GM12878 (cell line): ENCODE results near the gene DIP2B. TPM values are rescaled to one million over a fixed set of nuclear protein-coding genes. Genes with fewer than 3 reads are reported as not detected.

Experiments used
- ATAC-seq: fragments of 200-7000 bp; cut with Tn5 transposase; 3 replicates; pipeline ENCODE4 v1.9.1; 2020; ENCODE audit warnings: mild to moderate bottlenecking, moderate library complexity
- BruUV-seq: library from RNA; stranded (reverse); fragments of 400-500 nt; replicated peaks from 2 replicates; lab custom pipeline; 2021; lab: Mats Ljungman, UMichigan
- CTCF ChIA-PET: fragments of 300-600 bp; sonication (Branson Sonifier 250); formaldehyde crosslinking; extraction: SDS; loops from one replicate; lab custom pipeline; 2021; ENCODE audit warnings: inconsistent platforms; lab: Yijun Ruan, JAX
- POLR2A ChIA-PET: fragments of 350-600 bp; formaldehyde crosslinking; extraction: SDS; loops from one replicate; lab custom pipeline; 2021; ENCODE audit warnings: inconsistent platforms; lab: Charles Lee
- RAD21 ChIA-PET: fragments of 300-600 bp; sonication (Branson Sonifier 250); formaldehyde crosslinking; loops from one replicate; lab custom pipeline; 2023; ENCODE audit warnings: antibody characterized with exemption; ENCODE audit not compliant: unreplicated experiment; lab: Charles Lee
- SMC1A ChIA-PET: fragments of 300-600 bp; sonication (Branson Sonifier 250); formaldehyde crosslinking; loops from one replicate; lab custom pipeline; 2023; ENCODE audit not compliant: unreplicated experiment, uncharacterized antibody; lab: Charles Lee
- DNase-seq: peaks from one replicate; pipeline ENCODE4 v3.0.0-alpha.2; 2011; ENCODE audit warnings: low read depth, low spot score
- FAIRE-seq: peaks from 3 replicates; lab custom pipeline; 2011; peaks lifted over from hg19 to GRCh38; lab: Jason Lieb, UNC
- H2AFZ ChIP-seq: 2 replicates; pipeline ENCODE4 v1.6.0; 2011; ENCODE audit warnings: low read depth, low read length, control low read depth; ENCODE audit not compliant: control insufficient read depth
- H3K27ac ChIP-seq: 2 replicates; pipeline ENCODE4 v1.5.1; 2011; ENCODE audit warnings: control low read depth; ENCODE audit not compliant: control insufficient read depth, insufficient read depth
- H3K27me3 ChIP-seq, 2 experiments: replicated peaks in 1 of 2; 2 replicates each; pipeline versions ENCODE4 v1.6.0 to v1.6.1; 2011; ENCODE audit warnings: low read length in 1 of 2; ENCODE audit not compliant: control insufficient read depth in 2 of 2, insufficient read depth in 2 of 2
- H3K36me3 ChIP-seq, 2 experiments: 2 replicates each; pipeline ENCODE4 v1.5.1; 2011; ENCODE audit warnings: low read length in 1 of 2; ENCODE audit not compliant: control insufficient read depth in 2 of 2, insufficient read depth in 2 of 2
- H3K4me1 ChIP-seq: 2 replicates; pipeline ENCODE4 v1.6.1; 2011; ENCODE audit warnings: mild to moderate bottlenecking, low read length, moderate library complexity, mixed read lengths; ENCODE audit not compliant: control insufficient read depth, insufficient read depth
- H3K4me2 ChIP-seq: 2 replicates; pipeline ENCODE4 v1.6.0; 2011; ENCODE audit warnings: control low read depth; ENCODE audit not compliant: control insufficient read depth, insufficient read depth
- H3K4me3 ChIP-seq: fragments of 200-600 bp; sonication (generic); 2 replicates; pipeline ENCODE4 v1.5.1; 2016
- H3K79me2 ChIP-seq: 2 replicates; pipeline ENCODE4 v1.6.0; 2011; ENCODE audit warnings: low read length; ENCODE audit not compliant: control insufficient read depth, insufficient read depth
- H3K9ac ChIP-seq: 2 replicates; pipeline ENCODE4 v1.8.0; 2011; ENCODE audit warnings: low read length, control low read depth, mixed read lengths; ENCODE audit not compliant: control insufficient read depth, insufficient read depth
- H3K9me3 ChIP-seq: replicated peaks from 3 replicates; pipeline ENCODE4 v1.5.1; 2011; ENCODE audit warnings: mild to moderate bottlenecking, low read length; ENCODE audit not compliant: control insufficient read depth, insufficient read depth
- H4K20me1 ChIP-seq: 2 replicates; pipeline ENCODE4 v1.6.0; 2011; ENCODE audit not compliant: control insufficient read depth, insufficient read depth
- E2F8 ChIP-seq: fragments of 450-650 bp; IDR thresholded peaks from 2 replicates; pipeline ENCODE4 v1.6.1; 2018; ENCODE audit warnings: mild to moderate bottlenecking, low read depth, moderate library complexity; ENCODE audit not compliant: partially characterized antibody
- IRF4 ChIP-seq: IDR thresholded peaks from 2 replicates; pipeline ENCODE4 v1.6.1; 2011; ENCODE audit warnings: low read depth, low read length
- JUNB ChIP-seq: IDR thresholded peaks from 2 replicates; pipeline ENCODE4 v1.6.1; 2016; ENCODE audit warnings: antibody characterized with exemption, mild to moderate bottlenecking
- KAT2A ChIP-seq: conservative IDR thresholded peaks from 2 replicates; pipeline ENCODE4 v1.6.1; 2011; ENCODE audit warnings: low read depth, low read length; ENCODE audit not compliant: control insufficient read depth
- MEF2A ChIP-seq: IDR thresholded peaks from 2 replicates; pipeline ENCODE4 v1.6.1; 2011; ENCODE audit warnings: low read depth, mild to moderate bottlenecking, low read length, moderate library complexity; ENCODE audit not compliant: insufficient read depth
- MLLT1 ChIP-seq: fragments of 450-650 bp; IDR thresholded peaks from 2 replicates; pipeline ENCODE4 v1.6.1; 2016; ENCODE audit warnings: mild to moderate bottlenecking
- MYB ChIP-seq: fragments of 150-350 bp; IDR thresholded peaks from 2 replicates; pipeline ENCODE4 v1.6.1; 2014; ENCODE audit warnings: mild to moderate bottlenecking, low read depth, low read length, borderline replicate concordance
- NR2C2 ChIP-seq: IDR thresholded peaks from 2 replicates; pipeline ENCODE4 v1.6.1; 2011; ENCODE audit warnings: borderline replicate concordance, low read depth; ENCODE audit not compliant: control insufficient read depth, insufficient read length
- PAX8 ChIP-seq: fragments of 450-650 bp; IDR thresholded peaks from 2 replicates; pipeline ENCODE4 v1.6.1; 2017; ENCODE audit warnings: mild to moderate bottlenecking, moderate library complexity
- RCOR1 ChIP-seq: conservative IDR thresholded peaks from 2 replicates; pipeline ENCODE4 v1.6.1; 2012; ENCODE audit warnings: low read depth, low read length, improper control_type of control experiment
- RELA ChIP-seq: fragments of 450-650 bp; IDR thresholded peaks from 2 replicates; pipeline ENCODE4 v1.8.0; 2014; ENCODE audit warnings: borderline replicate concordance; ENCODE audit not compliant: partially characterized antibody
- REST ChIP-seq: IDR thresholded peaks from 2 replicates; pipeline ENCODE4 v1.6.1; 2012; ENCODE audit warnings: mild to moderate bottlenecking, low read depth, low read length
- SP1 ChIP-seq: IDR thresholded peaks from one replicate; pipeline ENCODE4 v1.6.1; 2011; ENCODE audit warnings: low read depth, low read length
- USF1 ChIP-seq: IDR thresholded peaks from 2 replicates; pipeline ENCODE4 v1.6.1; 2011; ENCODE audit warnings: borderline replicate concordance, low read depth, mild to moderate bottlenecking, moderate library complexity, mixed read lengths, low read length; ENCODE audit not compliant: insufficient read depth; ENCODE audit errors: extremely low read length
- WGBS: methylation state at CpG from one replicate; pipeline ENCODE4 v1.1.6; 2016; ENCODE audit warnings: low lambda C conversion rate; ENCODE audit not compliant: insufficient replicate concordance, insufficient coverage; ENCODE audit errors: missing lambda C conversion rate; 5-methylcytosine and 5-hydroxymethylcytosine counted together
- in situ Hi-C: fragments of 300-500 bp; cut with MboI; formaldehyde crosslinking; loops from 9 replicates; pipeline ENCODE4 v1.14.3; 2018; ENCODE audit warnings: mixed read lengths
- intact Hi-C: fragments of 100-400 bp; cut with micrococcal nuclease; formaldehyde crosslinking; loops from one replicate; pipeline ENCODE4 v1.14.2; 2022; ENCODE audit not compliant: unreplicated experiment
- polyA plus RNA-seq, 11 experiments: library from polyadenylated mRNA; depleted of rRNA in 4 of 11; unstranded in 6 of 11; stranded (reverse) in 5 of 11; fragments of >200 nt; fragmentation: Nextera tagmentation in 4 of 11; fragmentation: Illumina TruSeq in 1 of 11; extraction: Ambion mirVana in 4 of 11; extraction: Trizol in 1 of 11; gene quantifications; 1 replicate in 1 of 11; 2 replicates in 10 of 11; pipeline versions ENCODE4 v1.2.1 to v1.2.3, GENCODE V29; 2011 to 2016; ENCODE audit warnings: inconsistent platforms in 2 of 11, missing spikeins in 2 of 11, low read depth in 1 of 11
- total RNA-seq, 4 experiments: library from RNA; depleted of rRNA in 3 of 4; stranded (reverse); fragments of >200 nt in 3 of 4; fragmentation: Illumina TruSeq in 1 of 4; extraction: Trizol in 1 of 4; gene quantifications; 2 replicates each; pipeline versions ENCODE4 v1.2.1 to v1.2.3, GENCODE V29; 2013 to 2021

The DIP2B gene
- total and polyA plus RNA-seq, 10 of the 15 experiments (the other 5 are each of a cell fraction or from before 2014, with no cell fraction given), result 4.5 to 30.0 (median 18.6) TPM

- TF ChIP-seq REST (no peak), MYB (no peak), JUNB (no peak), IRF4 (no peak), MLLT1 (no peak), PAX8 (no peak)
- TF ChIP-seq, all 136 proteins: peak for 0
Observed at GRCh38 chr12:50740307-50740706, 235.5 kb downstream of the DIP2B start (continued).

- ChIA-PET CTCF (no interaction called here), SMC1A (no interaction called here)
- TF ChIP-seq E2F8 (no peak), KAT2A (no peak), RCOR1 (no peak), NR2C2 (no peak), RELA (no peak), USF1 (no peak), SP1 (no peak), MEF2A (no peak)
Observed at GRCh38 chr12:50742776-50743175, 238.0 kb downstream of the DIP2B start.

More at GRCh38 chr12:50742776-50743175, 238.0 kb downstream of the DIP2B start:
- H3K4me1 ChIP-seq, result no peaks in the 10 kb centered on the region
- intact Hi-C loops, result no loop called here
- POLR2A ChIA-PET, result no interaction called here
- DNase-seq (no peak), ATAC-seq (no peak), FAIRE-seq (no peak)
- H3K9ac ChIP-seq, result no peak overlapping the region
- no peak overlapping the region for H3K27ac ChIP-seq
- 95% methylated on average over 7 of the region's 7 CpGs for WGBS
- in situ Hi-C loops, result no loop called here
- BruUV-seq, result no TSS peak
- H4K20me1 ChIP-seq, result no peaks in the 10 kb centered on the region
- H3K4me3 ChIP-seq, result no peak overlapping the region
- H3K79me2 ChIP-seq, result no peaks in the 10 kb centered on the region
- no peak overlapping the region for H3K4me2 ChIP-seq
- peaks cover 4 to 36% of the 10 kb centered on the region in 2 experiments for H3K36me3 ChIP-seq
- no peaks in the 10 kb centered on the region for H3K9me3 ChIP-seq
- no peaks in the 10 kb centered on the region for H3K27me3 ChIP-seq
- H2AFZ ChIP-seq, result no peak overlapping the region
- RAD21 ChIA-PET, result no interaction called here
